Neural cell (in vitro differentiated cells): ENCODE data around the gene CDCA8. TPM values are rescaled to one million over a fixed set of nuclear protein-coding genes. Genes with fewer than 3 reads are reported as not detected.

Experiments
- H2AFZ ChIP-seq: fragments of 200-600, 300-800 bp; sonication (generic), shearing (Covaris generic); 2 replicates; pipeline ENCODE4 v1.6.0; 2014; ENCODE audit warnings: low read depth, mild to moderate bottlenecking, antibody characterized with exemption, low read length, moderate library complexity
- H3F3A ChIP-seq: fragments of 200-600 bp; shearing (Covaris generic); 2 replicates; pipeline ENCODE4 v1.6.1; 2016; ENCODE audit warnings: mild to moderate bottlenecking, moderate library complexity, mixed read lengths, antibody characterized with exemption, low read length; ENCODE audit not compliant: insufficient read depth, poor library complexity, severe bottlenecking
- H3K27ac ChIP-seq: fragments of 200-600, 300-800 bp; sonication (generic), shearing (Covaris generic); 2 replicates; pipeline ENCODE4 v1.5.1; 2014; ENCODE audit warnings: mild to moderate bottlenecking, low read length, moderate library complexity
- H3K27me3 ChIP-seq: fragments of 300-800, 200-600 bp; sonication (generic), shearing (Covaris generic); 2 replicates; pipeline ENCODE4 v1.6.0; 2014; ENCODE audit warnings: mild to moderate bottlenecking, low read depth, low read length, moderate library complexity; ENCODE audit not compliant: insufficient read depth
- H3K36me3 ChIP-seq: fragments of 300-800, 200-600 bp; sonication (generic), shearing (Covaris generic); 2 replicates; pipeline ENCODE4 v1.5.1; 2014; ENCODE audit warnings: mild to moderate bottlenecking, antibody characterized with exemption, low read length, moderate library complexity; ENCODE audit not compliant: insufficient read depth
- H3K4me2 ChIP-seq: fragments of 300-800, 200-600 bp; sonication (generic), shearing (Covaris generic); 2 replicates; pipeline ENCODE4 v1.6.0; 2014; ENCODE audit warnings: mild to moderate bottlenecking, low read length
- H3K4me3 ChIP-seq: fragments of 300-800, 200-600 bp; sonication (generic), shearing (Covaris generic); 2 replicates; pipeline ENCODE4 v1.5.1; 2014; ENCODE audit warnings: mild to moderate bottlenecking, low read length, moderate library complexity
- H3K79me2 ChIP-seq: fragments of 200-600 bp; shearing (Covaris generic); replicated peaks from 2 replicates; pipeline ENCODE4 v1.6.0; 2014; ENCODE audit warnings: mild to moderate bottlenecking, low read length, moderate library complexity; ENCODE audit not compliant: insufficient read depth
- H3K9ac ChIP-seq: fragments of 300-800, 200-600 bp; sonication (generic), shearing (Covaris generic); 2 replicates; pipeline ENCODE4 v1.6.1; 2016; ENCODE audit warnings: mild to moderate bottlenecking, low read length, mixed read lengths
- H3K9me2 ChIP-seq: fragments of 200-600 bp; shearing (Covaris generic); 2 replicates; pipeline ENCODE4 v1.6.1; 2016; ENCODE audit warnings: mild to moderate bottlenecking, low read length, mixed read lengths; ENCODE audit not compliant: insufficient read depth
- H3K9me3 ChIP-seq: fragments of 200-600, 300-800 bp; sonication (generic), shearing (Covaris generic); 2 replicates; pipeline ENCODE4 v1.6.1; 2016; ENCODE audit warnings: mild to moderate bottlenecking, mixed run types, low read length, moderate library complexity, mixed read lengths
- H4K20me1 ChIP-seq: fragments of 200-600 bp; shearing (Covaris generic); 2 replicates; pipeline ENCODE4 v1.6.1; 2016; ENCODE audit warnings: mild to moderate bottlenecking, mixed run types; ENCODE audit not compliant: insufficient read depth
- EP300 ChIP-seq: fragments of 450-650 bp; conservative IDR thresholded peaks from 2 replicates; pipeline ENCODE4 v1.6.1; 2014; ENCODE audit warnings: antibody characterized with exemption, mild to moderate bottlenecking, moderate library complexity; ENCODE audit not compliant: poor library complexity, severe bottlenecking
- EZH2 ChIP-seq: fragments of 200-600, 300-800 bp; shearing (Covaris generic), sonication (generic); IDR thresholded peaks from 2 replicates; pipeline ENCODE4 v1.6.1; 2014; ENCODE audit warnings: antibody characterized with exemption, low read length, borderline replicate concordance, mild to moderate bottlenecking; ENCODE audit not compliant: insufficient read depth, poor library complexity, severe bottlenecking
- MXI1 ChIP-seq: fragments of 450-650 bp; conservative IDR thresholded peaks from 2 replicates; pipeline ENCODE4 v1.6.1; 2014; ENCODE audit warnings: antibody characterized with exemption, mild to moderate bottlenecking; ENCODE audit not compliant: poor library complexity, severe bottlenecking
- POLR2AphosphoS5 ChIP-seq: IDR thresholded peaks from 2 replicates; pipeline ENCODE4 v1.6.1; 2012
- RAD21 ChIP-seq: fragments of 450-650 bp; conservative IDR thresholded peaks from 2 replicates; pipeline ENCODE4 v1.6.1; 2014; ENCODE audit warnings: antibody characterized with exemption, mild to moderate bottlenecking, moderate library complexity
- SMC3 ChIP-seq: fragments of 450-650 bp; conservative IDR thresholded peaks from 2 replicates; pipeline ENCODE4 v1.6.1; 2014; ENCODE audit warnings: antibody characterized with exemption, mild to moderate bottlenecking, moderate library complexity; ENCODE audit not compliant: poor library complexity
- TAF1 ChIP-seq: IDR thresholded peaks from 2 replicates; pipeline ENCODE4 v1.6.1; 2012; ENCODE audit warnings: low read depth
- polyA plus RNA-seq: library from polyadenylated mRNA; depleted of rRNA; stranded (reverse); fragments of >200 nt; gene quantifications from 2 replicates; pipeline ENCODE4 v1.2.3, GENCODE V29; 2014
- TF ChIP-seq, protein P1 (sequence below): IDR thresholded peaks from 2 replicates; pipeline ENCODE4 v1.6.1; 2012; ENCODE audit warnings: borderline replicate concordance
- TF ChIP-seq, protein P2 (sequence below): fragments of 450-650 bp; IDR thresholded peaks from 2 replicates; pipeline ENCODE4 v1.5.1; 2014; ENCODE audit warnings: antibody characterized with exemption, mild to moderate bottlenecking, moderate library complexity; ENCODE audit not compliant: poor library complexity, severe bottlenecking

The CDCA8 gene
- polyA plus RNA-seq, 1 donor from 2014 or later, result 0.72 TPM

DNA sequence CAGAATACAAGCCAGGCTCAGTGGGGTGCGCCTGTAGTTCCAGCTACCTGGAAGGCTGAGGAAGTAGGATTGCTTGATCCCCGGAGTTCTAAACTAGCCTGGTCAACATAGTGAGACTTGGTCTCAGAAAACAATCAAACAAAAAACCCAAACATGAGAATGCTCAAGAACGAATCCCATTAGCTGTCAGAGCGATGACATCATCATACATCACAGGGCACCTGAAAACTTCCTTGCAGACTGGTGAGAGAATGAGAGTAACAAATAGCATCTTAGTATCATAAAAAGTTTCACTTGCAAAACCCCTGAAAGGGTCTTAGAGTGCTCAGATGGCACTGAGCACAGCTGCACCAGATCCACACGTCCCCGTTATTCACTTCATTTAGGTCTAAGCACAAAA lies 21.1 kb upstream of the CDCA8 start:
- no peak overlapping the region for H3K9ac ChIP-seq
- H3K79me2 ChIP-seq, result no peaks in the 10 kb centered on the region
- H3K4me2 ChIP-seq, result no peak overlapping the region
- H3K27me3 ChIP-seq, result no peaks in the 10 kb centered on the region
- no peaks in the 10 kb centered on the region for H3K36me3 ChIP-seq
- no peak overlapping the region for H2AFZ ChIP-seq
- no peak overlapping the region for H3K27ac ChIP-seq
- H4K20me1 ChIP-seq, result no peaks in the 10 kb centered on the region
- TF ChIP-seq TAF1 (no peak), SMC3 (no peak), RAD21 (no peak), EP300 (no peak), EZH2 (no peak), MXI1 (no peak), POLR2AphosphoS5 (no peak)
- TF ChIP-seq, protein P1, sequence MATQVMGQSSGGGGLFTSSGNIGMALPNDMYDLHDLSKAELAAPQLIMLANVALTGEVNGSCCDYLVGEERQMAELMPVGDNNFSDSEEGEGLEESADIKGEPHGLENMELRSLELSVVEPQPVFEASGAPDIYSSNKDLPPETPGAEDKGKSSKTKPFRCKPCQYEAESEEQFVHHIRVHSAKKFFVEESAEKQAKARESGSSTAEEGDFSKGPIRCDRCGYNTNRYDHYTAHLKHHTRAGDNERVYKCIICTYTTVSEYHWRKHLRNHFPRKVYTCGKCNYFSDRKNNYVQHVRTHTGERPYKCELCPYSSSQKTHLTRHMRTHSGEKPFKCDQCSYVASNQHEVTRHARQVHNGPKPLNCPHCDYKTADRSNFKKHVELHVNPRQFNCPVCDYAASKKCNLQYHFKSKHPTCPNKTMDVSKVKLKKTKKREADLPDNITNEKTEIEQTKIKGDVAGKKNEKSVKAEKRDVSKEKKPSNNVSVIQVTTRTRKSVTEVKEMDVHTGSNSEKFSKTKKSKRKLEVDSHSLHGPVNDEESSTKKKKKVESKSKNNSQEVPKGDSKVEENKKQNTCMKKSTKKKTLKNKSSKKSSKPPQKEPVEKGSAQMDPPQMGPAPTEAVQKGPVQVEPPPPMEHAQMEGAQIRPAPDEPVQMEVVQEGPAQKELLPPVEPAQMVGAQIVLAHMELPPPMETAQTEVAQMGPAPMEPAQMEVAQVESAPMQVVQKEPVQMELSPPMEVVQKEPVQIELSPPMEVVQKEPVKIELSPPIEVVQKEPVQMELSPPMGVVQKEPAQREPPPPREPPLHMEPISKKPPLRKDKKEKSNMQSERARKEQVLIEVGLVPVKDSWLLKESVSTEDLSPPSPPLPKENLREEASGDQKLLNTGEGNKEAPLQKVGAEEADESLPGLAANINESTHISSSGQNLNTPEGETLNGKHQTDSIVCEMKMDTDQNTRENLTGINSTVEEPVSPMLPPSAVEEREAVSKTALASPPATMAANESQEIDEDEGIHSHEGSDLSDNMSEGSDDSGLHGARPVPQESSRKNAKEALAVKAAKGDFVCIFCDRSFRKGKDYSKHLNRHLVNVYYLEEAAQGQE, result no peak
- TF ChIP-seq, protein P2, sequence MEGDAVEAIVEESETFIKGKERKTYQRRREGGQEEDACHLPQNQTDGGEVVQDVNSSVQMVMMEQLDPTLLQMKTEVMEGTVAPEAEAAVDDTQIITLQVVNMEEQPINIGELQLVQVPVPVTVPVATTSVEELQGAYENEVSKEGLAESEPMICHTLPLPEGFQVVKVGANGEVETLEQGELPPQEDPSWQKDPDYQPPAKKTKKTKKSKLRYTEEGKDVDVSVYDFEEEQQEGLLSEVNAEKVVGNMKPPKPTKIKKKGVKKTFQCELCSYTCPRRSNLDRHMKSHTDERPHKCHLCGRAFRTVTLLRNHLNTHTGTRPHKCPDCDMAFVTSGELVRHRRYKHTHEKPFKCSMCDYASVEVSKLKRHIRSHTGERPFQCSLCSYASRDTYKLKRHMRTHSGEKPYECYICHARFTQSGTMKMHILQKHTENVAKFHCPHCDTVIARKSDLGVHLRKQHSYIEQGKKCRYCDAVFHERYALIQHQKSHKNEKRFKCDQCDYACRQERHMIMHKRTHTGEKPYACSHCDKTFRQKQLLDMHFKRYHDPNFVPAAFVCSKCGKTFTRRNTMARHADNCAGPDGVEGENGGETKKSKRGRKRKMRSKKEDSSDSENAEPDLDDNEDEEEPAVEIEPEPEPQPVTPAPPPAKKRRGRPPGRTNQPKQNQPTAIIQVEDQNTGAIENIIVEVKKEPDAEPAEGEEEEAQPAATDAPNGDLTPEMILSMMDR, result no peak
- H3K4me3 ChIP-seq, result no peak overlapping the region
- no peaks in the 10 kb centered on the region for H3K9me3 ChIP-seq
- H3F3A ChIP-seq, result no peaks in the 10 kb centered on the region
- H3K9me2 ChIP-seq, result no peaks in the 10 kb centered on the region

DNA sequence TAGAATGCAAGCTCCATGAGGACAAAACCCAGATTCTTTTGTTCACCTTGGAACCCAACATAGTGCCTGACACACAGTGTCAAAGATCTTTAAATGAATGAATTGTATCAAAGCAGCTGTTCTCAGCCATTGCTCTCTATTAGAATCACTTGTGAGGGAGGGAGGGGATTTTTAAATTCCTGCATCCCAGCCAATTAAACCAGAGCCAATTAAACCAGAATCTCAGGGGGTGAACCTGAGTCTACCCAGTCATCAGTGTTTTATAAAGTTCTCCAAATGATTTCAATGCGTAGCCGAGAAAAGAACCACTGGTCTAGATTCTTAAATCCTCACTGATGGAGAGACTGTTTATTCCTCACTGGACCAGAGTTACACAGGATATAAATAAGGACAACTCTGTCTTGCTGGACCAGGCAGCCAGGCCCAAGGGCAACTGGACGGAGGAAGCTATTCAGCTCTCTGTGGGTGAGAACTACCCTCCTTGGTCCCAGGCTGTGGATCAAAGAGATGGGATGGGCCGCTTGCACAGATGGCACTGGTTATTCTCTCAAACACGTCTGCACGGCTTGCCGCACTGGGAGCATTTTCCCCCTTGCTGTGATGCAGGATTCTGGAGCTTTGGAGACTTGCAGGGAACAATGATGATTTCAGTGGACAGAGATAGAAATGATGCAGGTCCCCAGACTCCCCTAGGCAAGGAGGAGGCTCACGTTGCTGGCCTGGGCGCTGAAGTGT lies 20.0 kb upstream of the CDCA8 start:
- H3K4me3 ChIP-seq, result no peak overlapping the region
- no peaks in the 10 kb centered on the region for H3K79me2 ChIP-seq
- H4K20me1 ChIP-seq, result no peaks in the 10 kb centered on the region
- H3K27ac ChIP-seq, result no peak overlapping the region
- no peaks in the 10 kb centered on the region for H3K36me3 ChIP-seq
- TF ChIP-seq EP300 (no peak), EZH2 (no peak), TAF1 (no peak), MXI1 (no peak), POLR2AphosphoS5 (no peak), SMC3 (no peak), RAD21 (no peak)
- TF ChIP-seq, protein P2, result no peak
- TF ChIP-seq, protein P1, result no peak
- H3K9me2 ChIP-seq, result no peaks in the 10 kb centered on the region
- H3K27me3 ChIP-seq, result no peaks in the 10 kb centered on the region
- H3K4me2 ChIP-seq, result no peak overlapping the region
- H3K9me3 ChIP-seq, result no peaks in the 10 kb centered on the region
- H3K9ac ChIP-seq, result no peak overlapping the region
- H3F3A ChIP-seq, result no peaks in the 10 kb centered on the region
- H2AFZ ChIP-seq, result no peak overlapping the region
